Spleen (tissue), 7 donors: Measurements from ENCODE around the gene FMO4.

Experiments used
- CTCF ChIP-seq, 11 experiments: fragments of 200-600 bp in 7 of 11; fragments of 450-650 bp in 4 of 11; sonication (generic) in 4 of 11; IDR thresholded peaks in 8 of 11; conservative IDR thresholded peaks in 3 of 11; 1 replicate in 7 of 11; 2 replicates in 4 of 11; pipeline versions ENCODE4 v1.4.0 to v1.8.0; 2016 to 2021; ENCODE audit warnings: antibody characterized with exemption in 11 of 11, inconsistent platforms in 4 of 11, mild to moderate bottlenecking in 1 of 11
- POLR2A ChIP-seq, 3 donors: fragments of 450-650 bp; IDR thresholded peaks; one replicate each; pipeline ENCODE4 v1.5.1; 2017; ENCODE audit warnings: antibody characterized with exemption in 3 of 3, mild to moderate bottlenecking in 1 of 3
- donor health status: DM: no; HTN: no; CAD: no; lungs with moderate emphysema.
- donor health status: DM: no; HTN: no; CAD: no.
- donor health status: DM: no; HTN: no; CAD: no.

DNA sequence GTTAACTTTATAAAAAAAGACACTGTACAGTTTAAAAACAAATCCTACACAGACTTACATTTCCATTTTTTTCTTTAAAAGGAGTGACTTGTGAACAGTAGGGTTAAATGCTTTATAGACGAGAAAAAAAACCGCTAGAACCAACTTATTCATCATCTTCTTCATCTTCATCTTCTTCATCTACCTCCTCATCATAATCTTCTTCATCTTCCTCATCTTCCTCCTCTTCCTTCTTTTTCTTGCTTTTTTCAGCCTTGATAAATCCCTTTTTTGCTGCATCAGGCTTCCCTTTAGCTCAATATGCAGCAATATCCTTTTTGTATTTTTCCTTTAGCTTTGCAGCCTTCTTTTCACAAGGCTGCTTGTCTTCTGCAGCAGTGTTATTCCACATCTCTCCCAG lies 43.2 kb upstream of the FMO4 start:
- TF ChIP-seq CTCF (IDR thresholded peaks at IDR 0.05 in 8 of 11, conservative IDR thresholded peaks at IDR 0.05 in 3 of 11), result no peak
- no peak for TF ChIP-seq POLR2A (IDR thresholded peaks at IDR 0.05)
